Fibroblast of skin of left biceps (primary cell): ENCODE measurements around the gene ADAMTSL1.

ENCODE experiments used
- DNase-seq, 2 experiments: peaks; one replicate each; pipeline ENCODE4 v3.0.0-alpha.2; 2013; ENCODE audit warnings: low read depth in 2 of 2

ADAMTSL1 gene

DNA sequence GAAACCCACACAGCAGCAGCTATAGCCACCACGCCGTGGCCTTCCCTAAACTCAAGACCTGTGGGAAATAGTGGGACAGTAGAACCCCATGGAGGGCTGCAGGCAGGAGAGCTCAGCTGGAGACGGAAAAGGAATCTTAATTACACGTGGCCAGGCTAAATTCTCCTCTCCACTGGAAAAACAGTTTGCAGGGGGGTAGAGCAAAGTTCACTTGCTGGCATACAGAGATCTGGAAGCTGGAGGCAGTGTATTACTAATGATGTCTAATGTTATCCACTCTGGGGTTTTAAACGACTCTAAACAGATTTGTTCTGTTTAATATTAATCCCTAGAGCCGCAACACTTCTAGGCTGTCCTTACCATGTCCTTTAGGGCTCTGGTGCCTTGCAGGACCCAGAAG is 302.0 kb downstream of the ADAMTSL1 start:
- no peak for DNase-seq

DNA sequence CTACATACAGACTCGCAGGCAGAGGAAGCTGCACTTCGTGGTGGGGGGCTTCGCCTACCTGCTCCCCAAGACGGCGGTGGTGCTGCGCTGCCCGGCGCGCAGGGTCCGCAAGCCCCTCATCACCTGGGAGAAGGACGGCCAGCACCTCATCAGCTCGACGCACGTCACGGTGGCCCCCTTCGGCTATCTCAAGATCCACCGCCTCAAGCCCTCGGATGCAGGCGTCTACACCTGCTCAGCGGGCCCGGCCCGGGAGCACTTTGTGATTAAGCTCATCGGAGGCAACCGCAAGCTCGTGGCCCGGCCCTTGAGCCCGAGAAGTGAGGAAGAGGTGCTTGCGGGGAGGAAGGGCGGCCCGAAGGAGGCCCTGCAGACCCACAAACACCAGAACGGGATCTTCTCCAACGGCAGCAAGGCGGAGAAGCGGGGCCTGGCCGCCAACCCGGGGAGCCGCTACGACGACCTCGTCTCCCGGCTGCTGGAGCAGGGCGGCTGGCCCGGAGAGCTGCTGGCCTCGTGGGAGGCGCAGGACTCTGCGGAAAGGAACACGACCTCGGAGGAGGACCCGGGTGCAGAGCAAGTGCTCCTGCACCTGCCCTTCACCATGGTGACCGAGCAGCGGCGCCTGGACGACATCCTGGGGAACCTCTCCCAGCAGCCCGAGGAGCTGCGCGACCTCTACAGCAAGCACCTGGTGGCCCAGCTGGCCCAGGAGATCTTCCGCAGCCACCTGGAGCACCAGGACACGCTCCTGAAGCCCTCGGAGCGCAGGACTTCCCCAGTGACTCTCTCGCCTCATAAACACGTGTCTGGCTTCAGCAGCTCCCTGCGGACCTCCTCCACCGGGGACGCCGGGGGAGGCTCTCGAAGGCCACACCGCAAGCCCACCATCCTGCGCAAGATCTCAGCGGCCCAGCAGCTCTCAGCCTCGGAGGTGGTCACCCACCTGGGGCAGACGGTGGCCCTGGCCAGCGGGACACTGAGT is 303.2 kb downstream of the ADAMTSL1 start:
- no peak for DNase-seq

DNA sequence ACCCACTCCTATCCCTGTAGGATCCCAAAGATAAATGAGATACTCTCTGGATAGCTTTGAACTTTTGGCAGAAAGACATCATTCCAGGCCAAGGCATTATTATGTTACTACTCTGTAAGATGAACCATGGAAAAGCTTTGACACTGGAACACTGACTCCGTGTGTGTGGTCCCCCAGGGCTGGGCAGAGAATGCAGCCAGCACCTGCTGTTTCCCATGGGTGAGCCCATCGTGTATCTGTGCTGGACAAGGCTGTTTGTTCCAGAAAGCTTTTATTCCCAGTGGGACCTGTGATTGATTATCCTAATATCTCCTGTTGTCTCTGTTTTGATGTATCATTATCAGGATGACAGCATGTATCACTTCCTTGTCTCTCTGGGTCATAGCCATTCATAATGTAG is 304.2 kb downstream of the ADAMTSL1 start:
- DNase-seq, result no peak

DNA sequence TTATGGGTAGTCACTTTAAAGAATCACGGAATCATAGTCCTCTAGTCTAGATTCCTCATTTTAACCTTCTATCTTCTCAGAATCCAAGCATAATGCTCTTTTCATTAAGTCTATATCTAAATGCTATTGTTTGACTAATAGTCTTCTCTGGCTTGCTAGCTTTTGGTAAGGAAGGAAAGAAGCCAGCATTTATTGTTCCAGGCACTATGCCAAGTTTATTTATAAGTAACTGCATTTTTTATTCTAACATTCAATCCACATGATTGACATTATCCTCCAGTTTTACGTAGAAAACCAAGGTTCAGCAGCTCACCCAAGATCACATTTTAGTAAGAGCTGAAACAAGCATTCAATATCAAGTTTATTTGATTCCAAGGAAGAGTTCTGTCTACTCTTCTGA is 304.9 kb downstream of the ADAMTSL1 start:
- no peak for DNase-seq

DNA sequence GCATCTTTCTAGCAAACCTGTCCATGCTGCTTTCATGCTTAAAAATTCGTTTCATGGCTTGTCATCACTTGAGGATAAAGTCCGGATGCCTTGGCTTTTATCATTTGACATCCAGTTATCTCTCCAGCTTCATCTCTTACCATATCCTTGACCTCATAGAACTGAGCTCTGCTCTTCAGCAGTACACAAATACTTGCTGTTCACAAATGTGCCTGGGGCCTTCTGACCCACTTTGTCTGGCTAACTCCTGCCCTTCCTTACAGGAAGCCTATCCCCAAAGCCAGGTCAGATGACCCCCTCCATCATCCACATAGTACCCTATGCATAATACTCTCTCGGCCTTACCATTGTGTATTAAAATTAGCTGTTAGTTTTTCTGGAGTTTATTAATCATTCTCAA is 310.0 kb downstream of the ADAMTSL1 start:
- no peak for DNase-seq

DNA sequence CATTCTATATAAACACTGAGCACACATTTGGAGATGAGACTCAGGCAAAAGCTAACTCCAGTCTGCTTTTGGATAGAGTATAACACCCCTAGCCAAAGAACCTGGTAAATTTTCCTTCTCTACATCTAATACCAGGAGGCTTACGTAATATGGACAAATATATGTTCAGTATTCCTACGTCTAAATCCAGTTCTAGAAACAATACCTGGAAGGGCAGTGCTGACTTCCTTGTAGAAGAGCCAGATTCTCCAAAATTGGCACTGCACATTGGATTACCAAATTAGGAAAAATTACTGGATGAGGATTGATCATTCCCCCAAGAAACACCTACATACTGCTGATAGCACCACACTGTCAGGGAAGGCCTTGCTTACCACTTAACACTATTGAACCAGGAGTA is 311.7 kb downstream of the ADAMTSL1 start:
- no peak for DNase-seq

DNA sequence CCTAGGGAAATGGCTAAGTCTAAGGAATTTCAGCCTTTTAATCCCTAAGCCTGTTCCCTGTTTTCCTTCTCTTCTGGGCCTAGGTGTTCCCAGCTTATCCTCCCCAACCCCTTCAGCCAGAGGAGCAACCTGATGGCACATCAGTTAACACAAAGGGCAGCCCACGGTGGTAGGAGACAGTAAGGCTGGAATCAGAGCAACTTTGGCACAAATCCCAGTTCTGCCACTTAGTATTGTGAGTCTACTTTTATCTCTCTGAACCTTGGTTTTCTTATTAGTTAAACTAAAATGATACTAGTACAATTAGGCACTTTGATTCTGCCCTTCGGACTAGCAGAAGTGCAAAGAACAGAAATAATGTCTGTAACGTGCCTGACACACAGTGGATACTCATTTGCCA is 312.2 kb downstream of the ADAMTSL1 start:
- no peak for DNase-seq

DNA sequence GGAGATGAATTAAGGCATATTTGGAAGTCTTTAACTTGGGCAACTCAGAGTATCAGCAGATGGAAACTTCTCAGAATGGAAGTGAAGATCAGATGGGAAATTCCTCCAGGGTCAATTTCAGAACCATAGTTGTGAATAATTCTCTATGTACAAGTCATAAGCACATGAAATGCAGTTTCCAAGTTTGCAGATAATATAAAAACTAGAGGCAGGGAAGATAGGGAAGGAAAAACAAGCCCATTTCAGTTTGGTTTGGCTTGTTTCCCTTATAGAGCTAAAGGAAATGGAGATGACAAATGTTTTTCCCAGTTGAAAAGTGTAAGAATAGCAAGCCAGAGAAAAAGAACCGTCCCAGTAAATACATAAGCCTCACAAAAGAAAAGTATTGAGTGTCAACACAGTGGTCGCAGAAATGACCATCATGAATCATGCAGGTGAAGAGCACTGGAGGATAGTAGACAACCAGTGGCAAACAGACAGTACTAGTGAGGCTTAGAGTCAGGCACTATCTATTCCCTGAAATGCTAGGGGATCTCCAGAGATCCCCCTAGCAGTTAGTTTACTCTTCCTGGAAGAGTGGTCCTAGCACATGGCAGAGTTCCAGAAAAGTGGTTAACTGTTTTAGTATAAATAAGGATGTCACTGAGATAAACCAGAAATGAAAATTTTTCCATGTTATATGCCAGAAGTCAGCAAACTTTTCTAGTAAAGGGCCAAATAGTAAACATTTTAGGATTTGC is 313.1 kb downstream of the ADAMTSL1 start:
- no peak for DNase-seq

DNA sequence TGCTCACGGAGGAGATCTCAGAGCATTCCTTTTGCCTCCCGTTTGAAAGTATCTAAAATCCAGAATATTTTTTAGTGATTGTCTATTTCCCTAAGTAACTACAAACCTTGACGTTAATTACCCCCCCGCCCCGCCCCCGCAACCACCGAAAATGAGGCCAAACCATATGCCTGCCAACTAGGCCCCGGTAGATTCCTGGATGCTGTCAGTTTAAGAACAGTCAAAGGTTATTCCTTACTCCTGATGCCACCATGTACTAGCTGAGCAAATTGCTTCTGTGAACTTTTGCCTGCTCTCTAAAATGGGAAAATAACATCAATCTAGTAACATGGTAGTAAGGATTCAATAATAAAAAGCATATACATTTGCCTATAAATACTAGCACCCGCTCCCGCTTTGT is 314.3 kb downstream of the ADAMTSL1 start:
- DNase-seq, result no peak

DNA sequence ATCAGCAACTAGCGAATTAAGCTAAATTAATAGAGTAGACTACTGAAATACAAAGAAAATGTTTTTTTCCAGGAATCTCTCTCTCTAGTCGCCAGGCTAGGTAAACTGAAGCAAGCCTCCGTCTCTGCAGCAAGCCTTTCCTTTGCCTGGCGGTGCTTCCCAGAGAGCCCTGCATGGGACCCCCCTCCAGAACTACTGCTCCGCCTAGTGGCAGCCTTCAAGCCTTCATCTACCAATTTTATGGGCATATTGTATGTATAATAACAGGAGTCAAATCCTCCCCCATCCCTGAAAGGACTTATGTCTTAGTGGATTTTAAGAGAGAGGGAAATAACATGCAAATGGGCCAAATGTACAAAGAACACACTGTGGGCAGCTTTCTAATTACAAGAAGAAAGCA is 317.1 kb downstream of the ADAMTSL1 start:
- no peak for DNase-seq

DNA sequence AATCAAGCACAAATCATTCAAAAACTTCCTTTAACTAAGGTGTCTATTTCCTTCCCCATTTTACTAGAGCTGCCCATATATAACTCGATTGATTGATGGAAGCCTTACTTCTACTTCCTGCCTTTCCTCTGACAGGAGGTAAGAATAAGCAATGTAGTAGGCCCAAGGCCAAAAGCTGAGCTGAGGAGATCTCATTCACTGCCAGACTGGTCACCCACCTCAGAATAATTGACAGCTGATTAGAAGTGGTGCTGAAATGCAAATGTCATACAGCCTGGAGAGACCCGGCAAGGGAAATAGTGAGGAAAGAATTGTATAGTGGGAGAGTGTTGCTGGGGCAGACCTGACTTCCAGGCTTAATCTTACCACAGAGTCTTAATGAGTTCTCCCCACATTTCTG is 319.2 kb downstream of the ADAMTSL1 start:
- no peak for DNase-seq

DNA sequence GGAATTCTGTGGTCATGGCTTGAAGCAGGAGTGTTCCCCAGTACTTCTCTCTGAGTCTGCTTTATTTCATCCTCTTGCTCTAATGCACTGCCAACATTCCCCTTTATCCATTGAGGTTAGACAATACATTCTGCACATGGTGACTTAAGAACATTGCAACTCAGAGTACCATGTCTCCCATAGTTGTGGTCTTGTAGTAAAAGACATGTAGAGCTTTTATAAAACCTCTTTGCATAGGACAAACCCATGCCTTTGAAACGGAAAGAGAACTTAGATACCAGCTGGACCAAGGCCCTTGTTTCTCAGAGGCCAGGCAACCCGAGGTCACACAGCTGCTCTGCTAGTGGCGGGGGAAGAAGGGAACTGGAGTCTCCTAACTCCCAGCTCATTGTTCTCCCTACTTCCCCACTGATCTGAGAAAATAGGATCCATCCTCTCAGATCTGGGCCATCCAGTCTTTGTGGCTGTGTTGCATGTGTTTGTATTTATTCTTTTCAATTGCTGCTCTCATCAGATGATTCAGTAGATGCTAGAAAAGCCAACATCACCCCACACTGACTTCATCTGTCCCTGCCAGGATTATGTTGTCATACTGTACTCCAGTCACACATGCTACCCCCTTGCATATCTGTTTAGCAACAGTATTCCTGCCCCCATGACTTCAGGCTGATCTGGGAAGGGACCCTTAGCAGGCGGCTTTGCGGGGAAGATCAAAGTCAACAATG is 322.2 kb downstream of the ADAMTSL1 start:
- peak; percentile 56 to 65 for DNase-seq

DNA sequence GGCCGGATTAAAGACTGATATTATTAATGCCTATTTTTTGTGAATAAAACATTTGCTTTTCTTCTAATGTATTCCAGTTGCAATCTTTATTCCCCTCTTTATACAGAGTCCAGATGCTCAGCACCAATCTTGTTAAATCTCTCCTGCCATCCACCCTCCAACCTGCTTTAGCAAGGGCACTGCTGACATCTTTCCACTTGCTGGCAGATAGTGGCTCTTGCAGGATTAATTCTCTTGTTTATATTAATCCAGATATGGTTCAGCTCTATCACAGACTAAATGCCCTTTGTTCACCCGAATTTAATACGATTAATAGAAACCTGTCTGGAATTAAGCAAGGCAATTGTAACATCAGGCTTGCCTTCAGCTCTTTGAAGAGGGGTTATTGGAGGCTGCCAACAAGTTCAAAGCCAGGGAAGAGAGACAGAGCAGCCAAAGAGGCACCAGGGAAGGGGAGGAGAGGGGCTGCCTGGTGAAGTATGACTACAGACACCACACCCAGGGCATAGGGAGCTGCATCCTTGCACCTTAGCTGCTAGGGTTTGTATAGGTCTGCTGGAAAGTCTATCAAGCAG is 322.8 kb downstream of the ADAMTSL1 start:
- DNase-seq, result no peak

DNA sequence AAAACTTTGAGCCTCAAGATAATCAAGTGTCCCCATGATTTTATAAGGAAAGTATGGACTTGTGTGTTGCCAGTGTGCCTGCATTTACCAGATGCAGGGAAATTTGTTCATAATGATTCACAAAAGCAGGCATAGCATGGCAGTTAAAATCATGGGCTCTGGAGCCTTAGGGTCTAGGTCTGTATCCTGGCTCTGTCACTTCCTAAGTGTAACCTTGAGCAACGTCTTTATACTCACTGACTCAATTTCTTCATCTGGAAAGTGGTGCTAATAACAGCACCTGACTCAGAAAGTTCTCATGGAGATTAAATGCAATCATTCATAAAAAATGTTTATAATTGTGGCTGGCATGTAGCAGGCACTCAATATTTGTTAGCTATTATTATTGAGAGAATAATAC is 324.2 kb downstream of the ADAMTSL1 start:
- DNase-seq, result no peak

DNA sequence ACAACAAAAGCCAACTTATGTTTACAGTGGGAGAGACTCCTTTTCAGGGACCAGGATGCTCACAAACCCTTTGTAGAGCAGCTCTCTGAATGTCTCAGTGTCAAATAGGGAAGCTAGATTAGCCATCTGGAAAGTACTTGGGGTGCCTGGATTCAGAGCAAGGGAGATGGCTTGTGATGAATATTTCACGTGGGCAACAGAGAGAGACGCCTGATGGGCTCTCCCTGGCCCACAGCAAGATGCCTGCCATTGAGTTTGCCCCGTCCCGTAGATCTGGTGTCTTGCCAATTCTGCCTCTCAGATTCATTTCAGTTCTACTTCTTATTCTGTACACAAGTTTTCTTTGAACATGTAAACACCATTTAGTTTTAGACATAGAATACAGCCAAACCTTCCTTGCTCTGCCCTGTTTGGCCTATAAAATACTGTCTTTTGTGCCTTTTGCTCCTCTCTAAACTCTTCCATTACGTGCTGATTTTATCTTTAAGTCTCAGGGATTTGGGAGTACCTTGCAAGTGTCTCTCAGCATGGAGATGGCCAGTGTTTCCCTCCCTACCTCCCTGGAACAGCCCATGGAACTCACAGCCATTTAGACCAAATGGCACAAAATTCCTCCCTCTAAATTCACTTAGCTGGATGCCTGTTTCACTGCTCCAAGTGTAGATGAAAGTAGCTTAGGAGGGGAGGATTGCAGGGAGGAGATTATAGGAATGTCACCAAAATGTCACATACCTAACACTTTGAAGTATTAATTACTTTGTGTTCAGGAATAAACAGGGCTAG is 324.7 kb downstream of the ADAMTSL1 start:
- no peak for DNase-seq

DNA sequence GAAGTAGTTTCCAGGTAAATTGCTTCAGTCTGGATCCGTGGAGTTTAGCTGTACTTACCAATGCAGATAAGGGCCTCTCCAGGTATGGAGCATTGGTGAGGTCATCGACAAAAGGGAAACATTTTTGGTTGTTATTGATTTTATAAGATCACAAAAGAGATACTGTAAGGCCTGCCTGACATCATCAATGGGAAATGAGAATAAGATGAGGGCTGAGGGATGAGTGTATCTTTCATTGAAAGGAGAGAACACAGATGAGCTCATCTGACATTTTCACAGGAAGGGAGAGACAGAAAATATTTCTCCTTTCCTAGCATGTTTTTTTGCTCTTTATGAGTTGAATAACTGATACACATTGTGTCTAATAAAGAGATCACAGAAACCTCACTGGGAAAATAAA is 325.5 kb downstream of the ADAMTSL1 start:
- no peak for DNase-seq

DNA sequence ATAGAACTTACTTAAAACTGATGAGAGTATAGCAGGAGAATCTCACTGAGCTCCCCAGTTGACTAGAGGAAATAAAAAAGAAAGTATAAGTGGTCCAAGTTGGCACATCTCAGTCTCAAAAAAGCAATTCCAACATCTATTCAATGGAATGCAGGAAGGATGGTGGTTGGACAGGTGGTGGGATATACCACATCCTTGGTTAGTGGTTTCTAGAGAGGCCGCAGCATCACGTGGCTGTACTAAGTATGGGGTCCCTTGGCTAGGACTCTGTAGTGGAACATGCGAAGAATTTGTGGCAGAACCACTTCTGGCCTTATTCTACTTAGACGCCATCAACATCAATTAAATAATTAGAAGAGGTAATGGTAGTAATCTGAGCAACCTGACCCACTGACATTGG is 326.6 kb downstream of the ADAMTSL1 start:
- no peak for DNase-seq

DNA sequence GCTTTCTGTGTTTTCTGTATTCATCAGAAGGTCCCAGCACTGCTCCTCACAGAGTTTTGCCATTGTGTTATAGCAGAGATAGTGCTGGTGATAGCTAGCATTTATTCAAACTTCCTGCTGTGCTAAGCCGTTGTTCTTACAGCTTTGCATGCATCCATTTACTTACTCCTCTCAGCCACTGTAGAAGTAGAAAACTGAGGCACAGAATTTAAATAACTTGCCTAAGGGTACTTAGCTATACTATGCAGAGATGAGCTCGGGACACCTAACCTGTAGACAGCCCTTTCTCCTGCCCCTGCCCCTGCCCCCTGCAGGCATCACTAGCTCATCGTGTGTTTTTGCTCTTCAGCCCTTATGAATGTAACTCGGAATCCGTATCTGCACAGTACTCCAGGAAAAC is 331.4 kb downstream of the ADAMTSL1 start:
- DNase-seq, result no peak

DNA sequence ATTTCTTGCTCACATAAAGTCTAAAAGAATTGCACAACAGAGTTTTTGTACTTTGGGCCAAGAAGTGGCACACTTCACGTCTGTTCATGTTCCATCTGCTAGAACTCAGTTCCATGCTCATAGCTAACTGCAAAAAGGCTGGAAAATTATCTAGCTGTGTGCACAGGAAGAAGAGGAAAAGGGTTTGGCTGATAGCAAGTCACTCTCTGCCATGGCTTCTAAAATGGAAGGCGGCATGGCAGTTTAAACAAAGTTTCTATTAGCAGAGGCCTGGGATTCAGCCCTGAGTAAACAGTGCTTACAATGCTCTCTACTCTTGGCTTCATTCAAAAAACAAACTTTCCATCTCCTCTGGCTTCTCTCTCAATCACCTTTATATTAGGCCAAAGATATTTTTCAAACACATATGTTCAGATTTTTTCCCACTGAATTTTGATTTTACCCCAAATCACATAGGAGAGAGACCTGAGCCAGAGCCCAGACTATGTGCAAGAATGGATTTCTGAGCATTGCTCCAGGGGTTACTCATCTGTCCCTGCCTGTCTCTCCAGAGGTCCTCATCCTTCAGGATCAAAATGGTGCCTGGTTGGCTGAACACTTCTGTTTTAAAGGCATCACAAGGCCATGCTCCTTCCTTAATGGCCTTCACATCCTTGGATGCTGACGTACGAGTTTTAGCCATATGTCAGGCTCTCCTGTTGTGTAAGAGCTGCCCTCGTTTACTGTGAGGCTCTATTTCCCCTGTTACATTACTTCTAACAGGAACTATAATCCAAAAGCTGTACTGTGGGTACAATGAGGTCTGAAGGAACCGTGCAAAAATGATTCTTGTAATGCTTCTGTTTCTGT is 332.5 kb downstream of the ADAMTSL1 start:
- no peak for DNase-seq

DNA sequence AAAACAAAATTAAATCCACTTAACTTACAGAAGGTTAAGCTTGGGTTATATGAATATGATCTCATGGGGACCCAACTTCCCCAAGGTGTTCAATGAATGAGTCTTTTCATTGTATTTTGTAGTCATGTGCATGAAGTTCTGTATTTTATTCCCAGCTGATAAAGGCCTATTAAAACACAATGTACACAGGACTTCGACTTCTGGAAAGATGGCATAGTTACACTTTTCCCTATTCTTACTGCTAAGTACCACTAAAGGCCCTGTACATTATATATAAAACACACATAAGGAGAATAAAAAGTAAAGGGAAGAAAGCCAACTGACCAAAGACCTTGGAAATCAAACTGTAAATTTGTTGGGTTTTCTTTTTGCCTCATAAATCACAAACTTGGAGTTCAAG is 336.6 kb downstream of the ADAMTSL1 start:
- no peak for DNase-seq
